GM19452 (cell line): ENCODE data around the gene NDE1.
"Not testable (repeated sequence)": the region's sequence is repeated elsewhere in the genome, so short reads cannot be mapped to it uniquely, and the experiment has no call there.

Experiments
- ATAC-seq: cut with Tn5 transposase; IDR thresholded peaks from one replicate; pipeline ENCODE4 v1.9.1; 2021; ENCODE audit not compliant: unreplicated experiment

The NDE1 gene

GRCh38 chr16:15649727-15650018, 372 bp upstream of the NDE1 start:
- peak; percentile 5 for ATAC-seq

DNA sequence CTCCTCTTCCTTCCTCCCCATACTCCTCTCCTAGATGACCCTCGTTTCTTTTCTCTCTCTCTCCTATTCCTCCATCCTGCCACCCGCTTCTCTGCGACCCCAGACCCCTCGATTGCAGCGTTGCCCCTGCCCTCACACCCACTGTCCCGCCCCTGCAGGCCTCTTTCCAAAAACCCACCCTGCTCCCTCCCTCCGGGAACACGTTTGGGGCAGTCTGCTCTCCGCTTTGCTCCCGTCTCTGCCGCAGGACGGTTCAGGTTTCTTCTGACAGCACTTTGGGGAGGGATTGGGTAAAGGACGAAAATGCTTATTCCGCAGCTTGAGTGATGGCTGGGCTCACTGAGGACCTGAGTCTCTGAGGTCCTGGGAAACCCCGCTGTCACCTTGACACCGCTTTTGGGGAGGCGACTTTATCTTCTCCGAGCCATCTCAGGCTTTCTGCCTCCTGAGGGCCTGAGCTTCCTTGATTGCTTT, 690 bp downstream of the NDE1 start:
- ATAC-seq: peak; percentile 24

- ATAC-seq: no peak
Measured at GRCh38 chr16:15652293-15653001, 2.4 kb downstream of the NDE1 start.

GRCh38 chr16:15653227-15653626, 3.2 kb downstream of the NDE1 start:
- ATAC-seq: no peak

- ATAC-seq: no peak
Measured at GRCh38 chr16:15654591-15654990, 4.5 kb downstream of the NDE1 start.

- ATAC-seq: not testable (repeated sequence)
Measured at GRCh38 chr16:15655561-15655960, 5.5 kb downstream of the NDE1 start.

- ATAC-seq: no peak
Measured at GRCh38 chr16:15658149-15658548, 8.1 kb downstream of the NDE1 start.

GRCh38 chr16:15658556-15658955, 8.5 kb downstream of the NDE1 start:
- ATAC-seq: no peak

DNA sequence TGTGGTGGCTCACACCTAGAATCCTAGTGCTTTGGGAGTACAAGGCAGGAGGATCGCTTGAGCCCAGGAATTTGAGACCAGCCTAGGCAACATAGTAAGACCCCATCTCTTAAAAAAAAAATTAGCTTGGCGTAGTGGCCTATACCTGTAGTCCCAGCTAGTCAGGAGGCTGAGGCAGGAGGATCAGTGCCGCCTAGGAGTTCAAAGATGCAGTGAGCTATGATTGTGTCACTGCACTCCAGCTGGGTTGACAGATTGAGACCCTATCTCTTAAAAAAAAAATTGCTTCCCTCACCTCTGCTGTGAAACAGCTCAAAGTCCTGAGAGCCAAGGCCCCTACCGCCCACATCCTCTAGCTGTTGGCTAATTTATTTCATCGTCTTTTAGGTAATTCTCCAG, 10.2 kb downstream of the NDE1 start:
- ATAC-seq: no peak

DNA sequence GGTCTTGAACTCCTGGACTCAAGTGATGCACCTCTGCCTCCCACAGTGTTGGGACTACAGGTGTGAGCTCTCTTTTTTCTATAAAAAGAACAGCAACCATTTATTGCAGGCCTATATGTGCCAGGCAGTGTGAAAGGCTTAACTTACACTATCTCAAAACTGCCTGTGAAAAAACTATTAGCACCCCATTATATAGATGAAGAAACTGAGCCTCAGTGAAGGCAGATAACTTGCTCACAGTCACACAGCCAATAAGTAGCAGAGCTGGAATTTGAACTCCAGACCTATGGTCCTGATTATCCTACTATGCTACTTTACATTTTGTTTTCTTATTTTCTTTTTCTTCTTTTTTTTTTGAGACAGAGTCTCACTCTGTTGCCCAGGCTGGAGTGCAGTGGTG, 15.1 kb downstream of the NDE1 start:
- ATAC-seq: no peak

DNA sequence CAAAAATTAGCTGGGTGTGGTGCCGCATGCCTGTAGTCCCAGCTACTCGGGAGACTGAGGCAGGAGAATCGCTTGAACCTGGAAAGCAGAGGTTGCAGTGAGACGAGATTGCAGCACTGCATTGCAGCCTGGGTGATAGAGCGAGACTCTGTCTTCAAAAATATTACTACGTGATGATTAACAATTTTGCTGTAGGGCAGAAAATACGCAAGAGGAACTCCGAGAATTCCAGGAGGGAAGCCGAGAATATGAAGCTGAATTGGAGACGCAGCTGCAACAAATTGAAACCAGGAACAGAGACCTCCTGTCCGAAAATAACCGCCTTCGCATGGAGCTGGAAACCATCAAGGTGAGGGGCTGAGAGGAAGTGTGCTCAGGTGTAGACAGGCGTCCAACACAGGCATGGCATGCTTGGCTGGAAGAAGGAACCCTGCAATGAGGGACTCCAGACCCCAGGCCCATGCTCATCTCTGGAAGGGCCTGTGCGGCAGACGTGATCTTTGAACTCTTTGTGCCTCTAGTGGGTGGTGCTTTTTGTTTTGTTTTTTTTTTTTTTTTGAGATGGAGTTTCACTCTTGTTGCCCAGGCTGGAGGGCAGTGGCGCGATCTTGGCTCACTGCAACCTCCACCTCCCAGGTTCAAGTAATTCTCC, 17.2 kb downstream of the NDE1 start:
- ATAC-seq: no peak

GRCh38 chr16:15671530-15672117, 21.6 kb downstream of the NDE1 start:
- no peak for ATAC-seq

GRCh38 chr16:15672127-15672513, 22.1 kb downstream of the NDE1 start:
- not testable (repeated sequence) for ATAC-seq

GRCh38 chr16:15672514-15673167, 22.6 kb downstream of the NDE1 start:
- no peak for ATAC-seq

DNA sequence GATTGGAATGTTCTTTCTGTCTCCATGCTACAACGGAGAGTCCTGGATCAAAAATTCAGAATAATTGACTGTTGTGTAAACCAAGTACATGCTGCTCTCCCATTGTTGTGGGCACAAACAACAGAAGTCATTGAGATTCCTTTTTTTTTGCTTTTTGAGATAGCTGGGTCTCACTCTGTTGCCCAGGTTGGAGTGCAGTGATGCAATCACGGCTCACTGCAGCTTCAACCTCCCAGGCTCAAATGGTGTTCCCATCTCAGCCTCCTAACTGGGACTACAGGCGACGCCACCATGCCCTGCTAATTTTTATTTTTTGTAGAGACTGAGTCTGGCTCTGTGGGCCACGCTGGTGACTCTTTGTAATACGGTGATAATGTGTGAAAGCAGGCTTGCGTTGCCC, 24.5 kb downstream of the NDE1 start:
- ATAC-seq: no peak

DNA sequence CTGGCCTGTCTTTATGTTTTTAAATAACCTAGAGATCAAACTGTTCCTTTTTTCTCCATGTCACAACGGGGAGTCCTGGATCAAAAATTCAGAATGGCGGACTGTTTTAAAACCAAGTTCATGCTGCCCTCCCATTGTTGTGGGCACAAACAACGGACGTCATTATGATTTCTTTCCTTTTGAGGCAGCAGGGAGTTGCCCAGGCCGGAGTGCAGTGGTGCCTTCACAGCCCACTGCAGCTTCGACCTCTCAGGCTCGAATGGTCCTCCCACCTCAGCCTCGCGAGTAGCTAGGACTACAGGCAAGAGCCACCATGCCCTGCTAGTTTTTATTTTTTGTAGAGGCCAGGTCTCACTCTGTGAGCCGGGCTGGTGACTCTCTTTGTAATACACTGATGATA, 26.5 kb downstream of the NDE1 start:
- ATAC-seq: no peak

GRCh38 chr16:15677447-15677846, 27.4 kb downstream of the NDE1 start:
- no peak for ATAC-seq

- no peak for ATAC-seq
Measured at GRCh38 chr16:15682105-15682570, 32.1 kb downstream of the NDE1 start.

DNA sequence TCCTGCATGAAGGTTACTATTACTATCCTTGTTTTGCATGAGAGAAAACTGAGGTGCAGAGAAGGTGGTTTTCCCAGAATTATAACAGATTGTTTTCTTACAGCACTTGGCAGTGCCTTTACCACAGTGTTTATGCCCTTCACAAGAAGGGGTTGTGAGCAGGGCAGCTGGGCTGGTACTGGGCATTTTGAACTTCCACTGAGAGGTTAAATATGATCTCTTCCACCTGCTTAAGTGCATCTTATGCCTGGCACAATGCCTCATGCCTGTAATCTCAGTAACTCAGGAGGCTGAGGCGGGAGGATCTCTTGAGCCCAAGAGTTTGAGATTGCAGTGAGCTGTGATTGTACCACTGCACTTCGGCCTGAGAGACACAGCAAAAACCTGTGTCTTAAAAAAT, 36.2 kb downstream of the NDE1 start:
- no peak for ATAC-seq

- ATAC-seq: no peak
Measured at GRCh38 chr16:15689290-15689689, 39.2 kb downstream of the NDE1 start.

DNA sequence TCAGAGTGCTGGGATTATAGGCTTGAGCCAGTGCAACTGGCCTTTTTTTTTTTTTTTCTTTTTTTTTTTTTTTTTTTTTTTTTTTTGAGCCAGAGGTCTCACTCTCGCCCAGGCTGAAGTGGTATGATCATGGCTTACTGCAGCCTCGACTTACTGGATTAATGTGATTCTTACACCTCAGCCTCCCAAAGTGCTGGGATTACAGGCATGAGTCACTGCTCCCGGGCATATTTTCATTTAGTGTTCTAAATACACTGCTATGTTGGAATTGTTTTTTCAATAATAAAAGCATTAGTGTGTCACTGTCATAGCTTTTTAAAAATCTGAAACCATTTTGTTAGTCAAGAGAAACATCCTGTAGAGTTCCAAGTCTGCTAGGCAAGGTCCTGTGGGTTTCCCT, 40.3 kb downstream of the NDE1 start:
- no peak for ATAC-seq

DNA sequence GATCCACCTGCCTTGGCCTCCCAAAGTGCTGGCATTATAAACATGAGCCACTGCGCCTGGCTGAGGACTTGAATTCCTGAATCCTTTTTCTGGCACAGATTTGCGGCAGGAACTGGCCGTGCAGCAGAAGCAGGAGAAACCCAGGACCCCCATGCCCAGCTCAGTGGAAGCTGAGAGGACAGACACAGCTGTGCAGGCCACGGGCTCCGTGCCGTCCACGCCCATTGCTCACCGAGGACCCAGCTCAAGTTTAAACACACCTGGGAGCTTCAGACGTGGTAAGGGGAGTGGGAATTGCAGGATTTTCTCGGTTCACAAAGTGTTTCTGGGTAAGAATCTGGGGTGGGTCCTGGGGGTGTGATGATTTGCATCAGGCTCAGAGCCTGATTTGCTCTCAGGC, 41.0 kb downstream of the NDE1 start:
- no peak for ATAC-seq
